Esophagus squamous epithelium (tissue), 5 donors: ENCODE results near the gene ADGRV1. TPM values are rescaled to one million over a fixed set of nuclear protein-coding genes. Genes with fewer than 3 reads are reported as not detected.

ENCODE experiments used
- DNase-seq: peaks from one replicate; lab custom pipeline; 2025; lab: John Stamatoyannopoulos, UW
- H3K27ac ChIP-seq, 4 donors: fragments of 200-600 bp; sonication (generic); one replicate each; pipeline ENCODE4 v1.5.1; 2016 to 2019; ENCODE audit warnings: mild to moderate bottlenecking in 1 of 4
- H3K27me3 ChIP-seq, 4 donors: fragments of 200-600 bp; sonication (generic); 1 replicate in 3 of 4; 2 replicates in 1 of 4; pipeline versions ENCODE4 v1.5.1 to v1.6.0; 2017 to 2021; ENCODE audit warnings: antibody characterized with exemption in 1 of 4
- H3K36me3 ChIP-seq, 3 donors: fragments of 200-600 bp; sonication (generic); one replicate each; pipeline ENCODE4 v1.5.1; 2016 to 2019
- H3K4me1 ChIP-seq, 3 donors: fragments of 200-600 bp; sonication (generic); one replicate each; pipeline ENCODE4 v1.5.1; 2017 to 2019
- H3K4me3 ChIP-seq, 4 donors: fragments of 200-600 bp; sonication (generic); 1 replicate in 3 of 4; 2 replicates in 1 of 4; pipeline ENCODE4 v1.5.1; 2016 to 2019; ENCODE audit warnings: mild to moderate bottlenecking in 2 of 4, moderate library complexity in 1 of 4
- H3K9me3 ChIP-seq, 3 donors: fragments of 200-600 bp; sonication (generic); one replicate each; pipeline ENCODE4 v1.5.1; 2016 to 2019
- CTCF ChIP-seq, 6 experiments: fragments of 450-650 bp in 4 of 6; fragments of 200-600 bp in 2 of 6; sonication (generic) in 2 of 6; IDR thresholded peaks; one replicate each; pipeline ENCODE4 v1.5.1; 2016 to 2019; ENCODE audit warnings: antibody characterized with exemption in 6 of 6, mild to moderate bottlenecking in 4 of 6, moderate library complexity in 4 of 6
- POLR2A ChIP-seq, 4 donors: fragments of 450-650 bp; IDR thresholded peaks; one replicate each; pipeline ENCODE4 v1.6.1; 2017; ENCODE audit warnings: antibody characterized with exemption in 4 of 4, mild to moderate bottlenecking in 4 of 4, moderate library complexity in 3 of 4
- WGBS, 2 donors: methylation state at CpG; one replicate each; pipeline ENCODE4 v1.1.5; 2018; 5-methylcytosine and 5-hydroxymethylcytosine counted together
- intact Hi-C: fragments of 100-400 bp; cut with DNase I; formaldehyde crosslinking; loops from one replicate; pipeline ENCODE4 v1.15.0; 2022
- total RNA-seq, 4 donors: library from RNA; depleted of rRNA; stranded (reverse); fragments of >200 nt; gene quantifications; one replicate each; pipeline ENCODE4 v1.1.0, GENCODE V29; 2016
- donor health status: DM: yes; HTN: yes; CAD: no.

ADGRV1 gene
- total RNA-seq, 4 donors from 2014 or later, result 1.9 to 14.1 (median 4.0) TPM

- Histone ChIP-seq H3K4me1 (peaks cover 0 to 18% (median 3%) of the 10 kb centered on the region in 3 donors), H3K27ac (no peak overlapping the region), H3K36me3 (no peaks in the 10 kb centered on the region), H3K4me3 (no peak overlapping the region), H3K27me3 (no peaks in the 10 kb centered on the region), H3K9me3 (peaks cover 0 to 4% (median 0%) of the 10 kb centered on the region in 3 donors)
- WGBS, 2 donors, result 66 to 67% methylated on average over 6 of the region's 6 CpGs
- TF ChIP-seq POLR2A (IDR thresholded peaks at IDR 0.05) (no peak), CTCF (IDR thresholded peaks at IDR 0.05) (no peak)
- intact Hi-C loops, result loop anchor here (5.0 to 10.0 kb wide), 2 partner anchors 239 to 284 kb away; no protein-coding TSS in a partner anchor
- no peak for DNase-seq
These were observed 544.9 kb downstream of the ADGRV1 start for GRCh38 chr5:91103353-91104061.

DNA sequence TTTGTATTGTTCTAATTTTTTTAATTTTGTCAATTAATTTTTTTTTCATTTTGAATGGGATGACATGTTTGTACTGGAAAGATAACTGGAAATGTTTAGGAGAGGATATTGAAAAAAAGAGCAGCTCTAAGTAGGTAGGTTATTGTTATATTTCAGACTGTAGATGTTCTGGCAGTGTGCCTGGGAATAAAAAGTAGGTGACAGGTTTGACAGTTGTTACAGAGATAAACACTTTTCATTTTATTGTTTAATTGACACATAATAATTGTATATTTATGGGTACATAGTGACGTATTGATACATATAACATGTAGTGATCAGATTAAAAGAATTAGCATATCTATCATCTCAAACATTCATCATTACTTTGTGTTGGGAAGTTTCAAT lies 545.5 kb downstream of the ADGRV1 start:
- intact Hi-C loops, result loop anchor here (5.0 to 10.0 kb wide), 2 partner anchors 239 to 283 kb away; no protein-coding TSS in a partner anchor
- Histone ChIP-seq H3K27me3 (no peaks in the 10 kb centered on the region), H3K4me3 (no peak overlapping the region), H3K36me3 (no peaks in the 10 kb centered on the region), H3K27ac (no peak overlapping the region), H3K9me3 (peaks cover 0 to 4% (median 0%) of the 10 kb centered on the region in 3 donors), H3K4me1 (peaks cover 0 to 14% (median 3%) of the 10 kb centered on the region in 3 donors)
- no peak for DNase-seq
- 85 to 92% methylated on average over 1 of the region's 1 CpG for WGBS, 2 donors
- no peak for TF ChIP-seq POLR2A (IDR thresholded peaks at IDR 0.05)
- no peak for TF ChIP-seq CTCF (IDR thresholded peaks at IDR 0.05)

- WGBS, 2 donors, result 79 to 83% methylated on average over 8 of the region's 8 CpGs
- H3K9me3 ChIP-seq, result peaks cover 0 to 4% (median 0%) of the 10 kb centered on the region in 3 donors
- H3K27ac ChIP-seq, result no peak overlapping the region
- intact Hi-C loops, result loop anchor here (10.0 kb wide), 1 partner anchor 242 kb away; no protein-coding TSS in a partner anchor
- H3K36me3 ChIP-seq, result no peaks in the 10 kb centered on the region
- no peak for DNase-seq
- H3K4me3 ChIP-seq, result no peak overlapping the region
- H3K4me1 ChIP-seq, result peaks cover 0 to 27% (median 8%) of the 10 kb centered on the region in 3 donors
- TF ChIP-seq POLR2A (IDR thresholded peaks at IDR 0.05) (no peak), CTCF (IDR thresholded peaks at IDR 0.05) (no peak)
- H3K27me3 ChIP-seq, result no peaks in the 10 kb centered on the region
These were observed 548.4 kb downstream of the ADGRV1 start for GRCh38 chr5:91106842-91107511.

- Histone ChIP-seq H3K4me3 (no peak overlapping the region), H3K27ac (peak overlapping the region in 2 of 4 donors; percentile 18 to 35), H3K36me3 (no peaks in the 10 kb centered on the region), H3K27me3 (no peaks in the 10 kb centered on the region), H3K9me3 (peaks cover 0 to 4% (median 0%) of the 10 kb centered on the region in 3 donors), H3K4me1 (peaks cover 0 to 27% (median 6%) of the 10 kb centered on the region in 3 donors)
- TF ChIP-seq POLR2A (IDR thresholded peaks at IDR 0.05) (no peak), CTCF (IDR thresholded peaks at IDR 0.05) (no peak)
- intact Hi-C loops, result loop anchor here (10.0 kb wide), 1 partner anchor 245 kb away; no protein-coding TSS in a partner anchor
- DNase-seq, result no peak
- 55 to 62% methylated on average over 1 of the region's 1 CpG for WGBS, 2 donors
These were observed 551.0 kb downstream of the ADGRV1 start for GRCh38 chr5:91109634-91110033.

GRCh38 chr5:91110686-91111085 lies 552.1 kb downstream of the ADGRV1 start:
- 31 to 34% methylated on average over 5 of the region's 5 CpGs for WGBS, 2 donors
- Histone ChIP-seq H3K4me1 (peaks cover 0 to 27% (median 6%) of the 10 kb centered on the region in 3 donors), H3K27me3 (no peaks in the 10 kb centered on the region), H3K27ac (peak overlapping the region in 3 of 4 donors; percentile 44 to 68 (median 62)), H3K4me3 (no peak overlapping the region), H3K36me3 (no peaks in the 10 kb centered on the region), H3K9me3 (peaks cover 0 to 4% (median 0%) of the 10 kb centered on the region in 3 donors)
- intact Hi-C loops, result no loop called here
- no peak for DNase-seq
- TF ChIP-seq POLR2A (IDR thresholded peaks at IDR 0.05) (no peak), CTCF (IDR thresholded peaks at IDR 0.05) (no peak)
